Fibroblast of lung (primary cell): ENCODE measurements around the gene SERPINB11.

Experiments
- EZH2 ChIP-seq: IDR thresholded peaks from 2 replicates; pipeline ENCODE4 v1.5.1; 2012; ENCODE audit warnings: low read length, control low read depth, mild to moderate bottlenecking; ENCODE audit errors: missing control alignments
- TF ChIP-seq, protein P1 (sequence below), 2 donors: IDR thresholded peaks in 1 of 2; conservative IDR thresholded peaks in 1 of 2; 1 replicate in 1 of 2; 2 replicates in 1 of 2; pipeline ENCODE4 v1.5.1; 2011 to 2012; ENCODE audit warnings: low read length in 2 of 2, control low read depth in 1 of 2, inconsistent platforms in 1 of 2, low read depth in 1 of 2, mild to moderate bottlenecking in 1 of 2

GRCh38 chr18:63730773-63731172 lies 28.0 kb downstream of the SERPINB11 start:
- TF ChIP-seq, protein P1, sequence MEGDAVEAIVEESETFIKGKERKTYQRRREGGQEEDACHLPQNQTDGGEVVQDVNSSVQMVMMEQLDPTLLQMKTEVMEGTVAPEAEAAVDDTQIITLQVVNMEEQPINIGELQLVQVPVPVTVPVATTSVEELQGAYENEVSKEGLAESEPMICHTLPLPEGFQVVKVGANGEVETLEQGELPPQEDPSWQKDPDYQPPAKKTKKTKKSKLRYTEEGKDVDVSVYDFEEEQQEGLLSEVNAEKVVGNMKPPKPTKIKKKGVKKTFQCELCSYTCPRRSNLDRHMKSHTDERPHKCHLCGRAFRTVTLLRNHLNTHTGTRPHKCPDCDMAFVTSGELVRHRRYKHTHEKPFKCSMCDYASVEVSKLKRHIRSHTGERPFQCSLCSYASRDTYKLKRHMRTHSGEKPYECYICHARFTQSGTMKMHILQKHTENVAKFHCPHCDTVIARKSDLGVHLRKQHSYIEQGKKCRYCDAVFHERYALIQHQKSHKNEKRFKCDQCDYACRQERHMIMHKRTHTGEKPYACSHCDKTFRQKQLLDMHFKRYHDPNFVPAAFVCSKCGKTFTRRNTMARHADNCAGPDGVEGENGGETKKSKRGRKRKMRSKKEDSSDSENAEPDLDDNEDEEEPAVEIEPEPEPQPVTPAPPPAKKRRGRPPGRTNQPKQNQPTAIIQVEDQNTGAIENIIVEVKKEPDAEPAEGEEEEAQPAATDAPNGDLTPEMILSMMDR (conservative IDR thresholded peaks at IDR 0.05 in 1 of 2, IDR thresholded peaks at IDR 0.05 in 1 of 2; ENCODE audit: low read depth in 1 of 2, low read length in 2 of 2), result no peak
- no peak for TF ChIP-seq EZH2
